Fibroblast of upper back skin (primary cell): ENCODE results near the gene OR10G8.
A peak's percentile ranks its signal among the peaks of the same experiment; 100 is the strongest.
"Not testable (repeated sequence)": the region's sequence is repeated elsewhere in the genome, so short reads cannot be mapped to it uniquely, and the experiment has no call there.

ENCODE experiments used
- DNase-seq: peaks from one replicate; pipeline ENCODE4 v3.0.0-alpha.2; 2013

The OR10G8 gene, protein sequence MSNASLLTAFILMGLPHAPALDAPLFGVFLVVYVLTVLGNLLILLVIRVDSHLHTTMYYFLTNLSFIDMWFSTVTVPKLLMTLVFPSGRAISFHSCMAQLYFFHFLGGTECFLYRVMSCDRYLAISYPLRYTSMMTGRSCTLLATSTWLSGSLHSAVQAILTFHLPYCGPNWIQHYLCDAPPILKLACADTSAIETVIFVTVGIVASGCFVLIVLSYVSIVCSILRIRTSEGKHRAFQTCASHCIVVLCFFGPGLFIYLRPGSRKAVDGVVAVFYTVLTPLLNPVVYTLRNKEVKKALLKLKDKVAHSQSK

DNA sequence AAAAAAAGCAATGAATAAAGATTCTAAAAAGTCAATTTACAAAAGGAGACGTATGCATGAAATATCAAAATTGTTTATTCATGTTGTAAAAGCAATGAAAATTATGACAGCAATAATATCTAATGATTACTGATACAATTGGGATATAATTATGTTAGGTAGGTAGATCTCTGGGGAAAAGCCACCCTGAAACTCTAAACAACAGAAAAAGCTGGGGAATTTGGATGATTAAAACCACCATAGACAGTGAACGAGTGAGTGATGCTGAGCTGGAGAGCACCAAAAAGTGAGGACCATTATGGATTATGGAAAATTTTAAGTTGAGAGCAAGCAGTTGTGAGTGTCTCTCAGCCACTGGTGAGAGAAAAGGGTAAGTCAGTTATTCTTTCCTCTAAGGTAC lies at the start of gene OR10G8:
Gene OR10G8, plus strand, starts transcription at position 301 of the 400 bp plus-strand sequence. CDS start 2,825 bp downstream, outside the sequence.
- no peak for DNase-seq

DNA sequence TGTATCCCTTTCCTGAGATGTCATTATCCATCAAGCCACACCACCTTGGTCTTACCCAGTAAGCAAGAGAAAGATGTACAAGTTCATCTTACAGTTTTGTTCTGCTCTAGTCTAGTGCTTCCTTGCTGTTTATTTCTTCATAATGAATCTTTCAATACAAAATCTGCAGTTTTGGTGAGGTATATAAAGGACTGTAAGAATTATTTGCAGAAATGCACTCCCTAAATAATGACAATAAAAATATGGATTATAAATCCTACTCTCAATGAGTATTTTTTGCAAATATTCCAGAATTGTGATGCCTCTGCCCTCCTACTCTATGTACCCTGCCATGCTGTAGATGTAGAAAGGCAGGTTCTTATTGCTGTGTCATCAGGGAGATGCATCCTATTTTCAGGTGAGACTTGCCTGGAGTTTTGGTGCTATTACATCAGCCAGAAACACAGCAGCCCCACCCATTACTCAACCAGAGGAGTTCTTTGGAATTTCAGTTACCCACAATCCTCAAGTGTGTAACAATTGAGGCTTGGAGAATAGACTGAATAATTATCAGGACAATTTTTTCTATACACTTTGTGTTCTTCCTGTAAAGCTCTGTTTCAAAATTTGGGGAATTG lies 48.8 kb upstream of the OR10G8 start, which contains the start of gene OR10S1:
Gene OR10S1, minus strand, starts transcription at position 51 of the 617 bp plus-strand sequence. CDS start 117 bp downstream, outside the sequence.
- DNase-seq: no peak

DNA sequence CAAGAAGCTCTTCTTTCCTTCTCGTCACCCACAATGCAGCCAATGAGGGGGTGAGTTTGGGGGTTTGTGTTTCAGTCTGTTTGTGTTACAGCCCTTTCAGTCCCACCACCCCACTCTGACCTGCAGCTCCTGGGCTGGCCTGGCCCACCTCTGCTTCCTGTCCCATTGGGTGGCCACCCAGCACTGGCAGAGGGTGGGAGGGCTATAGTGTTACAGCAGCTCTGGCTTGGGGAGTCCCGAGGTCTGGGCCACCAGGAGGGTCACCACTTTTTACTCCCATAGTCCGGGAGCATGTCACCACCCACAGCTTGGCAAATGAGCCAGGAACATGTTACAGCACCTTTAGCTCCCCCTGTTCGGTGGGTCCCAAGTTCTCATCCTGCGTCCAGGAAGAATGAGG lies 47.3 kb upstream of the OR10G8 start:
- DNase-seq: no peak

DNA sequence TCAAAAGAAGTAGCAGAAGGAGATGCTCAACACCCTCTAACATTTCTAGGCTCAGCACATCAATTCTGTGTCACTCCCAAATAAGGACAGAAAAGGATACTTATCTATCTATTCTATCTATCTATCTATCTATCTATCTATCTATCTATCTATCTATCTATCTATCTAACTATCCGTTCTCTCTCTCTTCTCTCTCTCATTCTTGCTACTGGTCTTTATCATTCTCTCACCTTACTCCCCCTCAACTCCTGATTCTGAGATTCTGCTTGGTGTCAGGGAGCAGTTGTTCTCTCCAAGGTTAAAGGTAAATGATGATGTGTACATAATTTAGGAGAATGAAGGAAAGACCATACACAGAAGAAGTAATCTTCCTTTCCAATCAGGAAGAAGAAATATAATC lies 31.5 kb upstream of the OR10G8 start, which contains the start of gene OR10G6:
Gene OR10G6, minus strand, starts transcription at position 43 of the 400 bp plus-strand sequence. Its CDS starts 0 bp downstream, at position 43.
- DNase-seq: no peak

DNA sequence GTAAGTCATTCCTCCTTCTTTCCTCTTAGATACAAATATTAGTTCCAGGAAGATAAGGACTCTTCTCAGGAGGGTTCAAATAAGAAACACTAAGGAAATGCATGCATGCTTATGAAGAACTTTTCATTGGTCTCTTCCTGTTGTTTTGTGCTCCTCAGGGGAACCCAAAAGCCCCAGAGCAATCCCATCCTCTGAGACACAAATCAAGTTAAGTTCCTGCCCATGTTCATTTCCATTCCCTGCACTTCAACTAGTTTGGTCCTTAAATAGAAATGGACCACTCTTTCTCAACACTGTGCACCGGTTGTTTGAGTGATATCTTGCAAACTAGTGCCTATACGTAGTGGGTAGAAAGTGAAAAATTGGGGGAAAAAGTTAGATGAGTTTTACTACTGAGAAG lies 13.9 kb upstream of the OR10G8 start, which contains the start of gene OR10G4:
Gene OR10G4, plus strand, starts transcription at position 301 of the 400 bp plus-strand sequence. CDS start 2,578 bp downstream, outside the sequence.
- DNase-seq: no peak

DNA sequence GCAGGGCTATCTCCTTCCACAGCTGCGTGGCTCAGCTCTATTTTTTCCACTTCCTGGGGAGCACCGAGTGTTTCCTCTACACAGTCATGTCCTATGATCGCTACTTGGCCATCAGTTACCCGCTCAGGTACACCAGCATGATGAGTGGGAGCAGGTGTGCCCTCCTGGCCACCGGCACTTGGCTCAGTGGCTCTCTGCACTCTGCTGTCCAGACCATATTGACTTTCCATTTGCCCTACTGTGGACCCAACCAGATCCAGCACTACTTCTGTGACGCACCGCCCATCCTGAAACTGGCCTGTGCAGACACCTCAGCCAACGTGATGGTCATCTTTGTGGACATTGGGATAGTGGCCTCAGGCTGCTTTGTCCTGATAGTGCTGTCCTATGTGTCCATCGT lies 10.8 kb upstream of the OR10G8 start:
- DNase-seq: not testable (repeated sequence)

DNA sequence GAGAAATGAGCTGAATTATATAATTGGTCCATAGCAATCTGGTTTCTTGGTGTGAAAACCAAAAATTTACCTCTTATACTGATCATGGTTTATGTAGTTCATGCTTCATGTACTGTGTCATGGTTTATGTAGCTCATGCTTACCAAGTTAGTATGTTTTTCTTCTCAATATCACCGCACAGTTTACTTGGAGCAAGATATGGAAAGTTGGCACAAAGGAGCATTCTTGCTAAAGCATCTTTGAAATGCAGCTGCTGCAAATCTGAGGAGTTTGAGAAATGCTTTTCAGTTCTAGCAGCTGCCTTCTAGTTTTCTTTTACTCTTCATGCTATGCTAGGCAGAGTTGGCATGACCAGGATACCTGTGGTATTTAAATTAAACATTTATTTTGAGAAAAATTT lies 10.1 kb downstream of the OR10G8 start:
- DNase-seq: no peak

DNA sequence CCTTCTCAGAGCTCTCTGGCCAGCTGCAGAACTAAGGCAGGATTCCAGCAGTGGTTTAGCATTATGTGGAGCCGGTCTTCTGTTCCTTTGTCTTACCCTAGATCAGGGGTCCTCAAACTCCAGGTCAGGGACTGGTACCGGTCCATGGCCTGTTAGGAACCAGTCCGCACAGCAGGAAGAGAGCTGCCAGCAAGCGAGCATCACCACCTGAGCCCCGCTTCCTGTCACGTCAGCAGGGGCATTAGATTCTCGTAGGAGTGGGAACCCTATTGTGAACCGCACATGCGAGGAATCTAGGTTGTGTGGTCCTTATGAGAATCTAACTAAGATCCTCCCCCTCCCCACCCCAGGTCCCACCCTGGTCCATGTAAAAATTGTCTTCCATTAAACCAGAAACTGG lies 13.0 kb downstream of the OR10G8 start:
- no peak for DNase-seq

DNA sequence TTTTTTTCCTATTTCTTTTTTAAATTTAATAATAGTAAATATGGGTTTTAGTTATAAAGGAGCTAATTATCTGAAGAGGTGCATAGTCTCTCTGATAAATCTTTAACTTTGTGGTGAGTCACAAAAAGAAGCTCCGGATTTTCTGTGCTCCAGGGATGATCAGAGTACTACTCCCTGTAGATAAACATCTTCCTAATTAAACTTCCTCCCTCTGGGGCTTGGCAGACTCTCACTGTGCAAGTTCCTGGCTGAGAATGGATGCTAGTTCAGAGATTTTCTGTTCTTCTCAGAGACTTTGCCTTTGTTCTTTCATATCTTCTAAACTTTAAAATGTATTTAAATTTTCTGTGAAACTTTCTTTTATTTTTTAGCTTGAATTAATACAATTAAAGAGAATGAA lies 14.7 kb downstream of the OR10G8 start, which contains the start of gene OR10G7:
Gene OR10G7, minus strand, starts transcription at position 72 of the 400 bp plus-strand sequence. CDS start 2,324 bp downstream, outside the sequence.
- no peak for DNase-seq

DNA sequence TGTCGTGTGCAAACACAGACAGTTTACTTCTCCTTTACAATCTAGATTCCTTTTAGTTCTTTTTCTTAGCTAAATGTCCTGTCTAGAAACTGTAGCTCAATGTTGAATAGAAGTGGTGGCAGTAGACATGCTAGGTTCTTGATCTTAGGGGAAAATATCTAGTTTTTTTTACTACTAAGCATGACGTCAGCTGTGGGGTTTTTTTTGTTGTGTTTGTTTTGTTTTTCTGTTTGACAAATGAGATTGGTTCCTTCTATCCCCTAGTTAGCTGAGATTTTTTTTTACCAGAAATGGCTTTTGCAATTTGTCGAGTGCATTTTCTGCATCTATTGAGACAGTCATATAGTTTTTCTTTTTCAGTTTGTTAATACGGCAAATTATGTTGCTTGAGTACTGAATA lies 16.8 kb downstream of the OR10G8 start:
- DNase-seq: no peak

DNA sequence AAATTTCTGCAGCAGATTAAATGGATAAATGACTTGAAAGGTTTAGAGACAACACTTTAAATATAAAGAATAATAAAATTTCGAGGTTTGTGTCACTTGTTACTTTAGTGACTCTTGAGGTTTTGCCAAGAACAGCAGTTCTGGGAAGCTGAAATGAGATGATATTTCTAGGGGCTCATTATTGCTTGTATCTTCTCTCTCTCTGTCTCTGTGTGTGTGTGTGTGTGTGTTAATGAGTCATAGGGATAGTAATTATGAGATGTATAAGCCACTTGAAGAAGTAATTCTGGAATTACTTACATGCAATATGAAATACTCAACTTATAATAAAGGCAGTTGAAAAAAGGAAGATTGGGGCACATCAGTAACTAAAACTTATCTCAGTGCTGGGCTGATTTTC lies 24.1 kb downstream of the OR10G8 start:
- no peak for DNase-seq

DNA sequence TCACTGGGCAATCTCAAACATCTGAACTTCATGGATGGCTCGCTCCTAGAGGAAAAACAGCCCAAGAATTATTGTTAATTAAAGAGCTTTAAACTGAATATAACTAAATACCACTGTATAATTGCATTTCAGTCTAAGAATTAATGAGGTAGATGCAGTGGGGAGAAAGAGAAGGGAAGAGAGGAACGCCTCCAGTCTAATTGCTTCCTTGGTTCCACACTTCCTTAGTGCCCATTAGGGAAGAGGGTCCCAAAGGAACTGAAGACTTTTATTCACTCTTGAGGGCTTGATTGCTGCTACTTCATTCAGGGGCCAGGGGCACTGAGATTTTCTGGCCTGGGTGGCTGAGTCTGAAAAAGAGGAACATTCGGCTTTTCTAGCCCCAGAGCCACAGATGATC lies 26.4 kb downstream of the OR10G8 start:
- DNase-seq: no peak

DNA sequence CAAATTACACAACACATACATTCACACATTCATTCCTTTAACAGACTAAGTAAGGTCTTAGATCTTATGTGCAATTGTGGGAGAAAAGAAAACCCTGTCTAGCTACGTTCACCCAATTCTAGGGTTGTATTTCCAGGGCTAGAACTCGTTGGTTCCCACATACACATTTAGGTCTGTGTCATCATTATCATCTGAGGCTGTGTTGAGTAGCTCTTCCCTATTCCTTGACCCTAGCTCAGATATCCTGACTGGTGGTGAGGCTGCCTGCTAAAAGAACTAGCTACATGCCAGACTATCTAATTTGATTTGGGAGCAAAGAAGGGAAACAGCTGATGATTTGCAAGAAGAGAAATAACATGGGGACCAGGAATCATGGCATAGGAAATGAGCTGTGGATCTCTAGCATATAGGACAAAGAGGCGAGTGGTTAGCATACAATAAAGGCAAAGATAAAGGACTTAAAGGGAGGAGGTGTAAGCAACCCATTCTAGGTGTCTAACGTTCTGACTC lies 42.1 kb downstream of the OR10G8 start:
- no peak for DNase-seq

DNA sequence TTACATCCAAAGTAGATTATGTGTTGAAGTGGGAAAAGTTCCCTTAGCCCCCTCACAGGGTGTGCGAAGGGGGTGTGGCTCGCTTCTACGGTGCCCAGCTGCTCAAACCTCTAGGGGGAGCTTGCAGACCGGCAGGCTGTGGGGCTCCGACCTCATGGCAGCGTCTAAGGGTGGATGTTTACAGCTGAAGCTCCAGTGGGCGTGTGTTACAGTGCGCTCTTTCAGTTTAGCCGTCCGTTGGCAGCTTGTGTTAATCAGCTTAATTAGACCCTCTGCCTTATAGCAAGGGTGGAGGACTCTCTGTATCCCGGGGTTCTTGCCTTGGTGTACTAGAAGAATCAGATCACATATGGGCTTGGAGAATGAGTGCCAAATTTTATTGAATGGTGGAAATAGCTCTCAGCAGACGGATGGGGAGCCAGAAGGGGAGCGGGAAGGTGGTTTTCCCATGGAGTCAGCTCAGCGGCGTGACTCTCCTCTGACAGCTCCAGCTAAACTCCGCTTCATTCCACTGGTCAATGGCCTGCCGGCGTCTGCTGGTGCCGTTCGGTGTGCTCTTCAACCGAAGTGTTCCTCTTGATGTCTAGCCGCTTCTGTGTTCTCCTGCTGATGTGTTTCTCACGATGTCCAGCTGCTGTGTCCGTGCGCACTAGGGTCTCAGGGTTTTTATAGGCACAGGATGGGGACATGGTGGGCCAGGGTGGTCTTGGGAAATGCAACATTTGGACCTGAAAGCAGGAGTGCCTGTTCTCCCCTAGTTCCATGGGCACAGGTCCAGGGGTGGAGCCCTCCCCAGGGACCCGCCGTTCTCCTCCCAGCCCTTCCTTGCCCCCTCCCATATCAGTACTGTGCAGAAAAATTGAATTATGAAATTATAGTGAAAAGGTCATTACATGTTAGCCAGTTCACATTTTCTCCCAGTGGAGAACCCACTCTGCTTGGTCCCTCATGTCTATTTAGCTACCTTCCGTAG lies 43.1 kb downstream of the OR10G8 start:
- DNase-seq: peak; percentile 53

DNA sequence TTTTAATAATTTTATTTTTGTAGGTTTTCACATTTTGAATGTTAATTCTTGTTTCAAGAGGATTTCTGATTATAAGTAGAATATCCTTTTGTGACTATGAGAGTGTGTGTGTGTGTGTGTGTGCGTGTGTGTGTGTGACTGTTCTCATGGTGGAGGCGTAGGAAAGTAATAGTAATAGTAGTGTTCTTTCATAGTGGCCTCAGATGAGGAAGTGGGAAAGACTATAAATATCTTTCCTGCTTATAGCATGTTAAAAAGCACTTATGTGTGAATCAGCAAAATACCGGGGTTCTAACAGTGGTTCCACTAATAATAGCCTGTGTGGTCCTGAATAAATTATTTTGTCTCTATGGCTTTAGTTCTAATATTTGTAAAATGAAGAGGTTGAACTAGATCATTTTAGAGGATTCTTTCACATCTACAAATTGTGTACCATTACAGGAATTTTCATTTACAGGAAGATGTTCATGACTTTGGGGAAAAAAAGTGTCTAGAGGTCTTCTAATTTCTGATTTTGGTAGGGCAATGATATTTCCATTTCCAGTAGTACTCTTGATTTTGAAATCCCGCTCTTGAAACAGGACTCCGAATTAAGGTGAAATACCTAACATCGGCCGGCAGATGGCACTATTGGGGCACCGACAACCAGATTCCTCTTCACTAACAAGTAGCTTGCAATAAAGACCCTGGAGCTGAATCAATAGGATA lies 44.5 kb downstream of the OR10G8 start:
- DNase-seq: peak; percentile 75

DNA sequence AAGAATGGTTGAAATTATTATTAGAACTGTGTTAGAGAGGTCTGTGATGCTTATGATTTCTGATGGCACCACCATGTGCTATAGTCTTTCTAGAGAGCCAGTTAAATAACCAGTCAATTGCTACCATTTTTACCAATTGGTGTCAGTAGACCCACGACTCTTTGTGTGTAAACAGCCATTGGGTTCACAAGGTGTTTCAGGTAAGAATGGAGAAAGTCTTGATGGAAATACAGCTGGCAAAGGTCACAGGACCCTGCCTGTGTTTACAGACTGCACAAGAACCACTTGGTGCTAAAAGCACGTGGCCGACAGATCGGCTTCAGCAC lies 45.0 kb downstream of the OR10G8 start:
- DNase-seq: no peak

DNA sequence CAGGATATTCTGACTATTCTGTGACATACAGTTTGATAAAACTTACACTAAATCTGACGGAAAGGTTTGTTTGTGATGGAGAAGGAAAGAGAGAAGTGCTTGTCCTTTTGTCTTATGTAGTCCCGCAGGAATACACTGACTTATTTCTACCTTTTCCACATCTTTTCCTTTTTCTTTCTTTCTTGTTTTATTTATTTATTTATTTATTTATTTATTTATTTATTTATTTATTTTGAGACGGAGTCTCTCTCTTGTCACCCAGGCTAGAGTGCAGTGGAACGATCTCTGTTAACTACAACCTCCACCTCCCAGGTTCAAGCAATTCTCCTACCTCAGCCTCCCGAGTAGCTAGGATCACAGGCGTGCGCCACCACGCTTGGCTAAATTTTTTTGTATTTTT lies 45.5 kb downstream of the OR10G8 start:
- DNase-seq: no peak

DNA sequence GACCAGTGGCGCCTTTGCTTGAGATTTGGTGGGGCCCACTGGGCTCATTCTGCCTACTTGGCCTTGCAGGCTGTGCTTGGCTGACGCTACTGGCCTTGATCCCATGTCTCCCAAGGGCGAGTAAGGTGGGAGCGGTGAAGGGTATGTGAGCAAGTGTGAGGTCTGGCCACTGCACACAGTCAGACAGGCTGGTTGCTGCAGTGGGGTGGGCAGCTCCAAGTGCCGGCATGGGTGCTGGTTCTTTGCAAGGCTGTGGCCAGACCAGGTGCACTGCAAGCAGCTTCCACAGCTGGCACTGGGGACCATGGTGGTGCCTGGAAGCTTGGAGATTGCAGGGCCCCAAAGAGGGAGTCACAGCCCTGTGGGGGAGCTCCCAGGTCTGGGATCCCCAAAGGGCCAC lies 48.0 kb downstream of the OR10G8 start:
- DNase-seq: no peak

DNA sequence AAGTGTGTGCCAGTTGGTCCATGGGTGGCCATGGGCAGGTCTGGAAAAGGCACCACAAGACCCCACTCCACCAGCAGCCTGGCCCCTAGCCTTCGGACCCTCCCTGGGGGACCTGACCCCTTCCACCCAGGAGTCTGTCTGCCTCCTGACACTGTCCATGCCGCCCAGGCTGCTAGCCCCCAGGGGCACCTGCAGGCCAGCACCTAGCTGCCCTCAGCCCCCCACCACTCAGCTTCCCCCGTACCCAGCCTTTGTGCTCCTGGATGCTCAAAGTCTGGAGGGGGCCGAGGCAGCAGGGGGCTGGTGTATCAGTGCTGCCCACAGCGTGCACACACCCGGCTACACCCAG lies 48.9 kb downstream of the OR10G8 start:
- DNase-seq: no peak

DNA sequence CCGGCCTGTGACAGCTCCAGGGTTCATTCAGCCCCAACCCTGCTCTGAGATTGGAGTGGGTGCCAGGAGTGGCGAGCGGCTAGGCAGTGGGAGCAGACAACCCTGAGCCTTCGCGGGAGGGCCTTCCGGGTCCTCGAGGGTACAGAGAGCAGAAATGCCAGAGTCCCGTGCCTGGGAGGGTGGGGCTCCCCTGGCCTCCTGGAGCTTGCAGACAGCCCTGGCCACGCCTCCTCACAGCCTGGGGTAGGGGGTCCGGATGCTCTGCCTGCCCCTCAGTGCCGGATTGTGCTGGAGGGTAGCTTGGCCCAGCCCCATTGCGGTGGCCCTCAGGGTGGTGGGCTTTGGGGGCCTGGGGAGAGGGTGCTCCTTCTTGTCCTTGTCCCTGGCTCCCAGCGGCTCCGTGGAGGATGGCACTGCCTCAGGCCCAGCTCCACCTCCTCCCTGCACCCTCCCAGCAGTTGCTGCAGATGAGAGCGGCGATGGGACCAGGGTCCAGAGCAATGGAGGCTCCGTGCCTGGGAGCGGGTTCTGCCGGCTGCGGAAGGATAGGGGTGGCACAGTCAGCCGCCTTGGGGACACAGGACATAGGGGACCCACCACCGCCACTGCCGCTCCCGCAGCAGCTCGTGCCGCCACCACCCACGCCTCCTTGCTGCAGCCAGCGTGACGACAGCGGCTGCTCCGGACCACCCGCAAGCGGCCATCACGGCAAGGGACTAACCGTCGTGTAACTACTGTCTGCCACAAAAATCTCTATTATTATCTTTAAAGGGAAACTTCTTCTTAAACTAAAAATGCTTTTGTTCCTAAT lies 49.4 kb downstream of the OR10G8 start:
- no peak for DNase-seq

DNA sequence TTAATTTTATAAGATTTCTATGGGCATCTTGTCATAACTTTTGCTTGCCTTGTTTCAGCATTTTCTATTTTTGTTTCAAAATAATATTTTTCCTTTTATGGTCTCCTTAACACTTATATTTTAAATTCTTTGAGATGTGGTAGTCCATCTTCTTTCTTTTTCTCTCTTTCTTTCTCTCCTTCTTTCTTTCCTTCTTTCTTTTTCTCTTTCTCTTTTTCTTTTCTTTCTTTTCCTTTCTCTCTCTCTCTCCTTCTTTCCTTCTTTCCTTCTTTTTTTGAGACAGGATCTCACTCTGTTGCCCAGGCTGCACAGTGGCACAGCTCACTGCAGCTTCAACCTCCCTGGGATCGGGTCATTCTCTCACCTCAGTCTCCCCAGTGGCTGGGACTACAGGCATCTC lies 50.7 kb downstream of the OR10G8 start:
- DNase-seq: no peak
